ENCODE measurements around the gene SFXN4. TPM values are rescaled to one million over a fixed set of nuclear protein-coding genes. Genes with fewer than 3 reads are reported as not detected.
A peak's percentile ranks its signal among the peaks of the same experiment; 100 is the strongest.

SFXN4 gene
- total and polyA plus RNA-seq, 2 of the 13 experiments (the other 11 are each of a cell fraction or from before 2014, with no cell fraction given): 47.7 to 64.9 TPM

GRCh38 chr10:119120413-119120867 is 45.1 kb downstream of the SFXN4 start (continued):
- TF ChIP-seq ARID3A (IDR thresholded peaks at IDR 0.05; ENCODE audit: low read depth, low read length) (no peak; the same call in 1 of the 2 replicates), DMTF1 (CRISPR knock-in tag; IDR thresholded peaks at IDR 0.05) (no peak), WIZ (CRISPR knock-in tag; IDR thresholded peaks at IDR 0.05) (no peak), ZNF891 (CRISPR knock-in tag; IDR thresholded peaks at IDR 0.05) (no peak), ZNF382 (CRISPR knock-in tag; IDR thresholded peaks at IDR 0.05; ENCODE audit: borderline replicate concordance) (no peak), DPF2 (CRISPR knock-in tag; IDR thresholded peaks at IDR 0.05; ENCODE audit: borderline replicate concordance, low read depth) (peak; percentile 82; the same call in 1 of the 2 replicates), PPARG (CRISPR knock-in tag; conservative IDR thresholded peaks at IDR 0.05) (peak; percentile 76), CBFB (CRISPR knock-in tag; IDR thresholded peaks at IDR 0.05) (peak; percentile 78), ZNF616 (CRISPR knock-in tag; IDR thresholded peaks at IDR 0.05; ENCODE audit: low read depth) (no peak), SATB2 (CRISPR knock-in tag; IDR thresholded peaks at IDR 0.05) (0 out of 2 replicates have a peak, but pooled peaks have one; percentile 26), ZSCAN25 (CRISPR knock-in tag; IDR thresholded peaks at IDR 0.05) (0 out of 2 replicates have a peak, but pooled peaks have one; percentile 27), SP4 (CRISPR knock-in tag; IDR thresholded peaks at IDR 0.05) (no peak), ZBTB40 (IDR thresholded peaks at IDR 0.05) (peak; percentile 73), ZBTB40 (CRISPR knock-in tag; IDR thresholded peaks at IDR 0.05) (peak; percentile 98), HHEX (CRISPR knock-in tag; IDR thresholded peaks at IDR 0.05) (0 out of 2 replicates have a peak, but pooled peaks have one; percentile 28), ZNF749 (CRISPR knock-in tag; IDR thresholded peaks at IDR 0.05; ENCODE audit: borderline replicate concordance) (no peak), ZNF597 (CRISPR knock-in tag; IDR thresholded peaks at IDR 0.05) (no peak)
